Subcutaneous adipose tissue (tissue), 4 donors: ENCODE measurements around the gene PRKG1. TPM values are rescaled to one million over a fixed set of nuclear protein-coding genes. Genes with fewer than 3 reads are reported as not detected.

Experiments
- CTCF ChIP-seq: fragments of 450-650 bp; IDR thresholded peaks from one replicate; pipeline ENCODE4 v1.5.1; 2016; ENCODE audit warnings: low read depth, mild to moderate bottlenecking, control low read depth, antibody characterized with exemption, moderate library complexity
- total RNA-seq, 4 donors: library from RNA; depleted of rRNA; stranded (reverse); fragments of >200 nt; gene quantifications; one replicate each; pipeline ENCODE4 v1.1.0, GENCODE V29; 2016

PRKG1 gene
- total RNA-seq, 4 donors from 2014 or later: 7.6 to 17.2 (median 10.7) TPM

- no peak for TF ChIP-seq CTCF
These were observed 730.6 kb downstream of the PRKG1 start for GRCh38 chr10:51804866-51805265.

GRCh38 chr10:51806079-51806835 is 732.0 kb downstream of the PRKG1 start:
- TF ChIP-seq CTCF: no peak

- TF ChIP-seq CTCF: no peak
These were observed 733.9 kb downstream of the PRKG1 start for GRCh38 chr10:51808187-51808586.

- no peak for TF ChIP-seq CTCF
These were observed 741.4 kb downstream of the PRKG1 start for GRCh38 chr10:51815723-51816122.

GRCh38 chr10:51821045-51821444 is 746.8 kb downstream of the PRKG1 start:
- no peak for TF ChIP-seq CTCF

- TF ChIP-seq CTCF: no peak
These were observed 747.5 kb downstream of the PRKG1 start for GRCh38 chr10:51821745-51822144.

- no peak for TF ChIP-seq CTCF
These were observed 758.5 kb downstream of the PRKG1 start for GRCh38 chr10:51832652-51833383.
